ENCODE data around the gene ST3GAL6. TPM values are rescaled to one million over a fixed set of nuclear protein-coding genes. Genes with fewer than 3 reads are reported as not detected.

Gene ST3GAL6
- total and polyA plus RNA-seq, 10 of the 15 experiments (the other 5 are each of a cell fraction or from before 2014, with no cell fraction given) = 19.5 to 41.2 (median 37.4) TPM

GRCh38 chr3:98754483-98754882 is 8.7 kb upstream of the ST3GAL6 start (continued):
- no peak for TF ChIP-seq E2F8 (IDR thresholded peaks at IDR 0.05; ENCODE audit: low read depth, partially characterized antibody)
- no peak for TF ChIP-seq ZNF217 (IDR thresholded peaks at IDR 0.05)
- no peak for TF ChIP-seq REST (IDR thresholded peaks at IDR 0.05; ENCODE audit: low read depth, low read length)
- TF ChIP-seq MXI1 (IDR thresholded peaks at IDR 0.05; ENCODE audit: low read depth, low read length) = no peak
- TF ChIP-seq PKNOX1 (IDR thresholded peaks at IDR 0.05) = peak; percentile 57
- no peak for TF ChIP-seq FOXM1 (IDR thresholded peaks at IDR 0.05; ENCODE audit: low read depth, low read length)
- TF ChIP-seq SRF (IDR thresholded peaks at IDR 0.05; ENCODE audit: low read depth in 2 of 2, low read length in 2 of 2) = no peak
- no peak for TF ChIP-seq PML (IDR thresholded peaks at IDR 0.05; ENCODE audit: low read length)
- TF ChIP-seq ATF2 (IDR thresholded peaks at IDR 0.05; ENCODE audit: low read length) = no peak
- TF ChIP-seq NFIC (IDR thresholded peaks at IDR 0.05; ENCODE audit: low read depth, low read length) = peak; percentile 57; the same call in 1 of the 2 replicates
- TF ChIP-seq KDM1A (IDR thresholded peaks at IDR 0.05; ENCODE audit: borderline replicate concordance) = no peak
- TF ChIP-seq RUNX3 (IDR thresholded peaks at IDR 0.05; ENCODE audit: low read length) = peak; percentile 42; the same call in 1 of the 2 replicates
- no peak for TF ChIP-seq NKRF (conservative IDR thresholded peaks at IDR 0.05)
- TF ChIP-seq BRCA1 (IDR thresholded peaks at IDR 0.05; ENCODE audit: low read depth, low read length) = no peak
- TF ChIP-seq BCLAF1 (IDR thresholded peaks at IDR 0.05) = no peak
- TF ChIP-seq MYB (IDR thresholded peaks at IDR 0.05; ENCODE audit: borderline replicate concordance, low read depth, low read length) = no peak
